ENCODE data around the gene CCDC28A. TPM values are rescaled to one million over a fixed set of nuclear protein-coding genes. Genes with fewer than 3 reads are reported as not detected.

Gene CCDC28A
- total and polyA plus RNA-seq, 2 of the 4 experiments (the other 2 are of a cell fraction): 6.8 to 8.0 TPM

- dilution Hi-C loops (cut with HindIII; ENCODE audit: low sequenced_read_pairs, unreplicated experiment) (no loop called here), intact Hi-C loops (cut with micrococcal nuclease) (no loop called here), in situ Hi-C loops (cut with MboI; ENCODE audit: low sequenced_read_pairs) (no loop called here)
- H3K9me3 ChIP-seq (ENCODE audit: control insufficient read depth, insufficient read depth, low read length): no peaks in the 10 kb centered on the region
- H2BK5ac ChIP-seq (ENCODE audit: low read depth, low read length, poor library complexity, severe bottlenecking): no peak overlapping the region
- no peak overlapping the region for H2BK120ac ChIP-seq (ENCODE audit: low read depth, low read length)
- ChIA-PET POLR2A (ENCODE audit: unreplicated experiment) (no interaction called here), CTCF (no interaction called here)
- H2AFZ ChIP-seq (replicated peaks; ENCODE audit: low read length, poor library complexity): no peak overlapping the region
- no peak for DNase-seq
- no peak overlapping the region for H3K23ac ChIP-seq (ENCODE audit: low read depth, low read length)
- no peak overlapping the region for H3K56ac ChIP-seq (ENCODE audit: extremely low read depth, insufficient read depth, low read length)
- H3K36me3 ChIP-seq (ENCODE audit: control insufficient read depth, insufficient read depth, low read length): no peaks in the 10 kb centered on the region
- peaks cover 4% of the 10 kb centered on the region for H3K4me1 ChIP-seq (ENCODE audit: control insufficient read depth, insufficient read depth, low read length)
- H3K27me3 ChIP-seq (ENCODE audit: control insufficient read depth, insufficient read depth, low read length): no peaks in the 10 kb centered on the region
- no peak overlapping the region for H3K4me3 ChIP-seq (ENCODE audit: insufficient read depth, low read depth, low read length)
- no CpG with 5 or more reads among the region's 3 CpGs for WGBS, 2 experiments (ENCODE audit: extremely low coverage in 2 of 2, insufficient read length in 1 of 2)
- H2BK15ac ChIP-seq (ENCODE audit: low read depth, low read length): no peak overlapping the region
- H3K4ac ChIP-seq (ENCODE audit: low read depth, low read length): no peak overlapping the region
- no TSS peak for BruUV-seq (replicated peaks)
- H3K9me1 ChIP-seq (ENCODE audit: insufficient read depth, low read length): no peaks in the 10 kb centered on the region
- no peak overlapping the region for H2AK9ac ChIP-seq (replicated peaks; ENCODE audit: low read depth, low read length, poor library complexity)
- no peak overlapping the region for H2AK5ac ChIP-seq (ENCODE audit: low read depth, low read length)
- H3K18ac ChIP-seq (ENCODE audit: low read depth, low read length): no peak overlapping the region
- TF ChIP-seq MAZ (IDR thresholded peaks at IDR 0.05; ENCODE audit: borderline replicate concordance, low read depth, low read length): no peak
- peak; percentile 36; the same call in 1 of the 2 replicates for TF ChIP-seq MAFK (IDR thresholded peaks at IDR 0.05; ENCODE audit: low read depth, low read length)
- H4K5ac ChIP-seq (ENCODE audit: low read depth, low read length): no peak overlapping the region
- ATAC-seq (ENCODE audit: low read depth): no peak; the same call in 1 of the 2 replicates
- H3K79me1 ChIP-seq (ENCODE audit: low read depth in 1 of 2, low read length in 2 of 2): no peaks in the 10 kb centered on the region
- no peak overlapping the region for H3K27ac ChIP-seq (ENCODE audit: insufficient read depth, low read length)
- no peak overlapping the region for H4K91ac ChIP-seq (ENCODE audit: insufficient read depth, low read depth, low read length)
- no peak overlapping the region for H3K14ac ChIP-seq (replicated peaks; ENCODE audit: low read depth, low read length)
- H3K4me2 ChIP-seq (ENCODE audit: low read depth, low read length): no peak overlapping the region
- H3K9ac ChIP-seq (ENCODE audit: low read depth, low read length): no peak overlapping the region
- H2BK20ac ChIP-seq (ENCODE audit: low read depth, low read length): no peak overlapping the region
- no peaks in the 10 kb centered on the region for H4K20me1 ChIP-seq (ENCODE audit: insufficient read depth, low read length)
- H4K8ac ChIP-seq (ENCODE audit: low read depth in 2 of 2, low read length in 2 of 2): no peak overlapping the region
Observed at GRCh38 chr6:138727182-138727581, 46.4 kb upstream of the CCDC28A start.
